Peyer's patch (tissue), 4 donors: ENCODE results near the gene TOX3.

Experiments used
- POLR2A ChIP-seq, 2 donors: fragments of 450-650 bp; IDR thresholded peaks; one replicate each; pipeline ENCODE4 v1.5.1; 2017; ENCODE audit warnings: antibody characterized with exemption in 2 of 2, mild to moderate bottlenecking in 2 of 2, moderate library complexity in 2 of 2
- TF ChIP-seq, protein P1 (sequence below), 6 experiments: fragments of 450-650 bp in 4 of 6; fragments of 200-600 bp in 2 of 6; sonication (generic) in 1 of 6; IDR thresholded peaks; one replicate each; pipeline ENCODE4 v1.5.1; 2017 to 2019; ENCODE audit warnings: antibody characterized with exemption in 6 of 6, mild to moderate bottlenecking in 3 of 6, moderate library complexity in 1 of 6

DNA sequence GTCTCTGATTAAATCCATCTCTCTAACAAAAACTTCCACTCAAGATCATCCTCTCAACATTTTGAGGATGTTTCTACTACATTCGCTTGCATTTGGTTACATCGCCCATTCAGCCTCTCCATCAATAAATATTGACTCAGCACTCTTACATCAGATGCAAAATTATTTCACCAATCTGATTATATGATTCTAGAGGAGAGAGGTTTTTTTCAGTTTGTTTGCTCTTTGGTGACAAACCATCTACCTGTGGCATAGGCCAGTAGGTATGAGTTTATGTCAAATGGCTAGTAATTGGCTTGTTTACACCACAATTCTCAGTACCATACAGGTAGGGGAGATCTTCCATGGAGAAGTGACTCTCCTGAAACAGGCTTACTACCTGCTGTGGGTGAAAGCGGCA is 52.3 kb downstream of the TOX3 start:
- TF ChIP-seq, protein P1, sequence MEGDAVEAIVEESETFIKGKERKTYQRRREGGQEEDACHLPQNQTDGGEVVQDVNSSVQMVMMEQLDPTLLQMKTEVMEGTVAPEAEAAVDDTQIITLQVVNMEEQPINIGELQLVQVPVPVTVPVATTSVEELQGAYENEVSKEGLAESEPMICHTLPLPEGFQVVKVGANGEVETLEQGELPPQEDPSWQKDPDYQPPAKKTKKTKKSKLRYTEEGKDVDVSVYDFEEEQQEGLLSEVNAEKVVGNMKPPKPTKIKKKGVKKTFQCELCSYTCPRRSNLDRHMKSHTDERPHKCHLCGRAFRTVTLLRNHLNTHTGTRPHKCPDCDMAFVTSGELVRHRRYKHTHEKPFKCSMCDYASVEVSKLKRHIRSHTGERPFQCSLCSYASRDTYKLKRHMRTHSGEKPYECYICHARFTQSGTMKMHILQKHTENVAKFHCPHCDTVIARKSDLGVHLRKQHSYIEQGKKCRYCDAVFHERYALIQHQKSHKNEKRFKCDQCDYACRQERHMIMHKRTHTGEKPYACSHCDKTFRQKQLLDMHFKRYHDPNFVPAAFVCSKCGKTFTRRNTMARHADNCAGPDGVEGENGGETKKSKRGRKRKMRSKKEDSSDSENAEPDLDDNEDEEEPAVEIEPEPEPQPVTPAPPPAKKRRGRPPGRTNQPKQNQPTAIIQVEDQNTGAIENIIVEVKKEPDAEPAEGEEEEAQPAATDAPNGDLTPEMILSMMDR (IDR thresholded peaks at IDR 0.05): no peak
- TF ChIP-seq POLR2A (IDR thresholded peaks at IDR 0.05): no peak
